NCI-H446 (cell line): ENCODE results near the gene RELB.
A peak's percentile ranks its signal among the peaks of the same experiment; 100 is the strongest.

ENCODE experiments used
- DNase-seq, 2 experiments: peaks; one replicate each; lab custom pipeline; 2025; lab: John Stamatoyannopoulos, UW

RELB gene

DNA sequence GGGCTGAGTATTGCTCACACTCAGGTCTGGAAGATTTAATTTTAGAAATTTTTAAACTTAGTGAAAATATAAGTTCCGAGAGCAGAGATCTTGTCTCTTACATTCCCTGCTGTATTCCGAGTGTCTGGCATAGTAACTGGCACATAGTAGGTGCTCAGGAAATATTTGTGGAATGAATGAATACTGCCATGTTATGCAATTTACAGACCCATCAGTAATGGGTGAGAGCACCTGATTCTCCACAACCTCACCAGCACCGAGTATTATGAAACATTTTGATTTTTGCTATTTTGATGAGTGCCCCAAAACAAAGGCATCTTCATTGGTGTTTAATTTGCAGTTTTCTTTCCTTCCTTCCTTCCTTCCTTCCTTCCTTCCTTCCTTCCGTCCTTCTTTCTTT, 21.8 kb downstream of the RELB start:
- DNase-seq = no peak

DNA sequence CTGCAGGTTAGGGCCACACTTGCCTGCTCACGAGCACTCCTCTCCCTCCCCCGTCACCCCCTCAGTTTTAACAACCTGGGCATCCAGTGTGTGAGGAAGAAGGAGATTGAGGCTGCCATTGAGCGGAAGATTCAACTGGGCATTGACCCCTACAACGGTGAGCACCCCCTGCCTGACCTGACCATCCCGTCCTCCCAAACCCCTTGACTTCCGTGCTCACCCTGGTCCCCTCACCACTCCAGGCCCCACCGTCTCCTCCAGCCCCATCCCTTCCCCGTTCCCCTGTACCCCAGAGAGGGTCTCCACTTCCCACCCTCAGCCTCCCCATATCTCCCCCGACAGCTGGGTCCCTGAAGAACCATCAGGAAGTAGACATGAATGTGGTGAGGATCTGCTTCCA, 24.0 kb downstream of the RELB start:
- no peak for DNase-seq

DNA sequence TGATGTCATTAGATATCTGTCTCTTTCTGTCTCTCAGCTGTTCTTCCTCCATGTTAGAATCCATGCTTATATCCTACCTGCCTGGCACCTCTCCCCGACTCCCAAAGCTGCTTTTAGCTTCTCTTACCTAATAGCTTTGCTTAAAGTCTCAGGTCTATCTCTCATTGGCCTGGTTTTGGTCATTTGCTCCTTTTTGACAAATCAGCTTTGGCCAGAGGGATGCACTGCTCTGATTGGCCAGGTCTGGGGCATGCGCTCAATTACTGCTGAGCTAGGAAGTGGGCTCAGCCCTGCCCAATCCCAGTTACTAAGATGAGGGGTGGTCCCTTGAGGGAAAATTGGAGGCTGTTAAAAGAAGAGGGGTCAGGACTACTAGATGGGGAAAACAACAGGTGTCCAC, 26.1 kb downstream of the RELB start:
- DNase-seq = no peak

DNA sequence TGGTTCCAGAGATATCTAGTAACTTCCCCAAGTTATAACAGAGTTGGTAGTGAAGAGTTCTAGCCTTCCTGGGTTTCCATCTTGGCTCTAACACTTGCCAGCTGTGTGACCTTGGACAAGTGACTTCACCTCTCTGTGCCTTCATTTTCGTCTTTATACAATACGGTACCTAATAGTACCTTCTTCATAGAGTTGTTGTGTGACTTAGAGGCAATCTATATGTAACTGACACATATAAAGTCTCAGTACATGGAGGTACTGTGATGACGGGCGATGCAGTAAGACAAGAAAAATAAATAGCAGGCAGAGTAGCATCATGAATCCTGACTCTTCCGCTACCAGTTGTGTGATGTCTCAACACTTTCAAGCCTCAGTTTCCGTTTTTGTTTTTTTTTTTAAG, 29.6 kb downstream of the RELB start:
- no peak for DNase-seq

DNA sequence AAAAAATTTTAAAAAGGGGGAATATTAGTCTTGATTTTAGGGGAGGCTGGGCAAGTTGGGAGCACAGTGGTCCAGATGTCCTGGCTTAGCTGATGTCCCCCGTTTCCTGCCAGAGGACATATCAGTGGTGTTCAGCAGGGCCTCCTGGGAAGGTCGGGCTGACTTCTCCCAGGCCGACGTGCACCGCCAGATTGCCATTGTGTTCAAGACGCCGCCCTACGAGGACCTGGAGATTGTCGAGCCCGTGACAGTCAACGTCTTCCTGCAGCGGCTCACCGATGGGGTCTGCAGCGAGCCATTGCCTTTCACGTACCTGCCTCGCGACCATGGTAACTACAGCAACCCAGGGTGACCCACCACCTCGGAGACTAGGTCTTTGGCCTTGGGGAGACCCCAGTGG, 31.2 kb downstream of the RELB start:
- no peak for DNase-seq

DNA sequence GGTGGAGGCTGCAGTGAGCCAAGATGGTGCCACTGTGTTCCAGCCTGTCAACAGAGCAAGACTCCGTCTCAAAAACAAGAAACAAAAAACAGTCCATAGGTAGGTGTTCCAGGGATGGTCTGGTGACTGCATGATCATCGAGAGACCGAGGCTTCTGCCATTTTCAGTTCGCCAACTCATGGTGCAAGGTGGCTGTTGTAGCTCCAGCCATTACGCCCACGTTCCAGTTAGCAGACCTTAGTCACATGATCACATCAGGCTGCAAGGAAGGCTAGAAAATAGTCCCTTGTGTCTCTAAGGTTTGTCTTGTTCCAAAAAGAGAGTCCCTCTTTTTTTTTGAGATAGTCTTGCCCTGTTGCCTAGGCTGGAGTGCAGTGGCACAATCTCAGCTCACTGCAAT, 34.5 kb downstream of the RELB start:
- no peak for DNase-seq

DNA sequence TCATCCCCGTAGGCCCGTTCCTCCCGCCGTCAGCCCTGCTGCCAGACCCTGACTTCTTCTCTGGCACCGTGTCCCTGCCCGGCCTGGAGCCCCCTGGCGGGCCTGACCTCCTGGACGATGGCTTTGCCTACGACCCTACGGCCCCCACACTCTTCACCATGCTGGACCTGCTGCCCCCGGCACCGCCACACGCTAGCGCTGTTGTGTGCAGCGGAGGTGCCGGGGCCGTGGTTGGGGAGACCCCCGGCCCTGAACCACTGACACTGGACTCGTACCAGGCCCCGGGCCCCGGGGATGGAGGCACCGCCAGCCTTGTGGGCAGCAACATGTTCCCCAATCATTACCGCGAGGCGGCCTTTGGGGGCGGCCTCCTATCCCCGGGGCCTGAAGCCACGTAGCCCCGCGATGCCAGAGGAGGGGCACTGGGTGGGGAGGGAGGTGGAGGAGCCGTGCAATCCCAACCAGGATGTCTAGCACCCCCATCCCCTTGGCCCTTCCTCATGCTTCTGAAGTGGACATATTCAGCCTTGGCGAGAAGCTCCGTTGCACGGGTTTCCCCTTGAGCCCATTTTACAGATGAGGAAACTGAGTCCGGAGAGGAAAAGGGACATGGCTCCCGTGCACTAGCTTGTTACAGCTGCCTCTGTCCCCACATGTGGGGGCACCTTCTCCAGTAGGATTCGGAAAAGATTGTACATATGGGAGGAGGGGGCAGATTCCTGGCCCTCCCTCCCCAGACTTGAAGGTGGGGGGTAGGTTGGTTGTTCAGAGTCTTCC, 36.3 kb downstream of the RELB start:
- no peak for DNase-seq

DNA sequence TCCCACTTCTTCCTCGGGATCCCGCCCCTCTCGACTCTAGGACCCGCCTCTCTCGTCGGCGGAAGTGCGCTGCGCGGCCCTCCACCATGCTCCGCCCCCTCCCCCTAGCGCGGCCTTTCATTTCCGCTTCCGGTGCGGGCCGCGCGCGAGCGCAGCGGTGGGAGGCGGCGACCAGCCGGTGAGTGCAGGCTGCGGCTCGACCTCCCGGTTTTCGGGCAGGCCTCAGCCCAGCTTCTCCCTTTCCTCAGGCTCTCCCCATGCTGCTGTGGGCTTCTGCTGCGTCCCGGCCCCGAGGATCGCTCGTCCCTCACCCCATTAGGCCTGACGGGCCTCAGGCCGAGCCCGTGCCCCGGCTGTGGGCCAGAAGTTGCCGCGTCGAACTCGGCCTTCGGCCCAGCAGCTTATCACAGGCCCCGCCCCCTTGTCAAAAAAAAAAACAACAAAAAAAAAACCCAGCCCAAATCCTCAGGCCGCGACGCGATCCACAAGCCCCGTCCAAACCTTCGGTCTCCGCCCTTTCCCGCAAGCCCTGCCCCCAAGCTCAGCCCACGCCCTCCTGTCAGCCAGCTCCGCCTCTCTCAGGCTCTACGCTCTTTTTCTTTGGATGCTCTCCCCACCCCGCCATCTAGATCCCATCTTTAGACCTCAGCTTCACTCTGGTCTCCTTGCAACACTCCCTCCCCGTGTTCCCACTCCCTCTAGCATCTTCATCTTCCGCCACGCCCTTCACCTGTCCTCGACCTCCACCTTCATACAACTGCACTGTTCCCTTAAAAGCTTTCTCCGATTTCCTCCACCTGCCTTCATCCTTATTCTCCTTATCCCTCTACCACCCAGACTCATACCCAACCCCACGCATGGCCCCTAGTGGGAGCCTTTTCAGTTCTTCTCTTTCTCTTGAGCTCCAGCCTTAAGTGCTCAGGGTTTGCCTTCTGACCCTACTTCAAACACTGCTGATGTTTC, 37.9 kb downstream of the RELB start, which contains the start of gene CLASRP:
TSS of gene CLASRP (plus strand) at position 115 of the 963 bp plus-strand sequence. CDS start 1,168 bp downstream, outside the sequence.
- peak; percentile 91 to 92 for DNase-seq

DNA sequence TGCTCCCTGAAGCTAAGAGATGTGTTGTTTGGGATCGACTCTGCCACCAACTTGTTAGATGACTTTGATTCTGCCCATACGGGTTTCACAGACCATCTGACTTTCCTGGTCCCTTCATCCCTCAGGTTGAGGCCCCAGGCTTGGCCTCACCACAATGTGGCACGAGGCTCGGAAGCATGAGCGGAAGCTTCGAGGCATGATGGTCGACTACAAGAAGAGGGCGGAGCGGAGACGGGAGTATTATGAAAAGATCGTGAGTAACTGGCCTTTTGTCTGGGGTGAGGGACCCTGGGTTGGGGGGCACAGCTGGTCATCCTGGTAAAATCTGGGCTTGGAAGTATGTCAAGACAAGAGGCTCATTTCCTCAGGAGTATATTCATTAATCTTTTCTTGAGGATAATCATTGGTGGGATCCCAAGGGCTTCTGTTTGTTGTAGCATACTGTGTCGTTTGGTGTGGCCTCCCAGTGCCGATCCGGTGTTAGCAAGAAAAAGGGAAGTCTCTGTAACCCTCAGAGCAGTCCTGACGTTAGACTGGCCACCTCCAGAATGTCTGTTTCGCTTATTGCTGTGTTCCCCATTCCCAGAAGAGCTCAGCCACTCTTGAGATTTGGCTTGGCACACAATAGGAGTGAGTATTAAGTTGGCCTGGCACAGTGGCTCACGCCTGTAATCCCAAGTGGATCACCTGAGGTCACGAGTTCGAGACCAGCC, 39.0 kb downstream of the RELB start:
- no peak for DNase-seq

DNA sequence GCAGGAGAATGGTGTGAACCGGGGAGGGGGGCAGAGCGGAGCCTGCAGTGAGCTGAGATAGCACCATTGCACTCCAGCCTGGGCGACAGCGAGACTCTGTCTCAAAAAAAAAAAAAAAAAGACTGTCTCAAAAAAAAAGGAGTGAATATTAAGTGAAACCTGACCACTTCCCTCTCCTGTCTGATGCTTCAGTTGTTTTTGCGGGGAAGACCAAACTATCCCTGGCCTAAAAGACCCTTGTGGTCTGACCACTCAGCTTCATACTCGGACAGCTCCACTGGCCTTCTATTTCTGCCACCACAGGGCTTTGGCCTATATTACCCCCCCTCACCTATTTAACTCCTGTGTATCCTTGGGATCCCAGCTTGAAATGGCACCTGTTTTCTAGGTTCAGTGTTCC, 39.9 kb downstream of the RELB start:
- no peak for DNase-seq

DNA sequence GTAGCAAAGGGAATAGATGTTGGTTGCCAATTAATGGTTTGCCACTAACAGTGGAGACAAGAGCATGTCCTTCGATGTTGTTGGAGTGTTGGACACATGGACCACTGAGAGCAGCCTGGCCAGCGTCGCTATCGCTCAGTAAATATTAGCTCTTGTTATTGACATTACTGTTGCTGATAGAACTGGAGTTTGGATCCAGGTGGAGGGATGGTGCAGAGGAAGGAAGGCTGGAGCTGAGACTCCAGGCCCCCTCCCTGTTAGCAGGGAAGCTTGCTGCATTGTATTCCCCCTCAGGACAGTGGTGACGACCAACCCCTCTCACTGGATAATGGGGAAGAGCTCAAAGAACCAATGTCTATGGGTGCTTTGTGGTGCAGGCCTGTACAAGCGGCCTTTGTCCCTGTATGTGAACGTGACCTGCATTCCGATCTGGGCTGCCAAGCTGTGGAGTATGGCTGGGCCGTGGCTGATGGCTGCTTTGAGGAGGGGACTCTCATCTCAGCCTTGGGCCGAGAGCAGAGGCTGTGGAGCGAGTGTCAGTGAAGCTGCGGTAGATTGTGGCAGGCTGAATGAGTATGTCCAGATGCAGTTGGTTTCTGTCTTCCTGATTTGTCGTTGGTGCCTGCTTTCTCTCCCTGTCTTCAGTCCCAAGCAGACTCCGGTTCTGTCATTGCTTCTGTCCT, 44.5 kb downstream of the RELB start:
- no peak for DNase-seq

DNA sequence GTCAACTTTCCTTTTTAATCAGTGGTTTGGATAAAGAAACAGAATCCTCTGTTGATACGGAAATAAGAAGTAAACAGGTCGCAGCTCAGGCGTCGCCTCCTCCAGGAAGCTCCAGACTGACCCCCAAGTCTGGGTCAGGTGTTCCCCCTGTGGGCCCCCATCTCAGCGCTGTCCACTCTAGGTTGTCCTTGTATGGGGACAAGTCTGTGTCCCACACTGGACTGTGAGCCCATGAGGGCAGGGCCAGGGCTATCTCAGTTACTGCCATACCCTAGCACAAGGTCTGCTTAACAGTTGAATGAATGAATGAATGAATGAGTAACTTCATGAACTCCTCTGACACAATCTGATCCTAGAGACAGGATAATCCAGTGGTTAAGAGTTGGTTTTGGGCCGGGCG, 45.1 kb downstream of the RELB start:
- DNase-seq = no peak

DNA sequence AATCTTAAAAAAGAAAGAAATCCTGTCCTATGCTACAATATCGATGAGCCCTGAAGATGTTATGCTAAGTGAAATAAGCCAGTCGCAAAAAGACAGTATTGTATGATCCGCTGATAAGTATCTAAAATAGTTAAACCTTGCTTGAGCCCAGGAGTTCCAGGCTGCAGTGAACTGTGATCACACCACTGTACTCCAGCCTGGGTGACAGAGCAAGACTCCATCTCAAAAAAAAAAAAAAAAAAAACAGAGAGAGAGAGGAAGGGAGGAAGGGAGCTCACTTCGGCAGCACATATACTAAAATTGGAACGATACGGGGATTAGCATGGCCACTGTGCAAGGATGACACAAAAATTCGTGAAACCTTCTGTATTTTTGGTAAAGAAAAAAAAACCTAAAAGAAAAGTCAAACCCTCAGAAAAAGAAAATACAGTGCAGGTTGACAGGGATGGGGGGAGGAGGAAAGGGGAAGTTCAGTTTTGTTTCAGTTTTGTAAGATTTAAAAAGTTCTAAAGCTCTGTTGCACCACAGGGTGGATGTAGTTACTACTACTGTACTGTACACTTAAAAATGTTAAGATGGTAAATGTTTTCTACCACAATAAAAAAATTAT, 46.0 kb downstream of the RELB start:
- no peak for DNase-seq

DNA sequence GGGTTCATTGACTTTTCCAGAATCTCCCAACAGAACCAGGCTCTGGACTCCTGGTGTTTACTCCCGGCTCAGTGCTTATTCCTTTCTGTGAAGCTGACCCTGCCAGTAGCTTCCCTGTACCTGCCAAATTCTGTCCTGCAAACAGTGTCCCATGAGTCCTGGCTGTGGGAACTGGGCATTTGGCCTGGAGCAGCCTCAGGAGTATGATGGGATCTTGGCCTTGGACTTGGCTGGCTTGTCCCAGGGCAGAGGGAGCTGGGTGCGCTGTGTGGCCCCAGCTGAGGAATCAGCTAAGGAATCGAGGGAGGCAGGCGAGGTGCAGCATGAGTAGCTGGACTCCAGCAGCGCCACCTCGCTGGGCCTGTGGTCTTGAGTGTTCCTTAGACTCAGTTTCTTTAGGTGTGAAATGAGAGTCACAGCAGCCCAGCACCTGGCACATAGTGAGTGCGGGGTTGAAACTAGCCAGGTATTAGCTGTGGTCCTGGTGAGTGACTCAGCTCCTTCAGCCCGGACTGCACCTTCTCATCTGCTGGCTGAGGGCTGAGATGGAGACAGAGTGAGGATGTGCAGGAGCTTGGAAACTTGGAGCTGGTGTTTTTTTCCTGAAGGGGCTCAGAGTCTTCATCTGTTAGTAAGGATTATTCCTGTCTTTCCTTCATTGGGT, 47.9 kb downstream of the RELB start:
- no peak for DNase-seq

DNA sequence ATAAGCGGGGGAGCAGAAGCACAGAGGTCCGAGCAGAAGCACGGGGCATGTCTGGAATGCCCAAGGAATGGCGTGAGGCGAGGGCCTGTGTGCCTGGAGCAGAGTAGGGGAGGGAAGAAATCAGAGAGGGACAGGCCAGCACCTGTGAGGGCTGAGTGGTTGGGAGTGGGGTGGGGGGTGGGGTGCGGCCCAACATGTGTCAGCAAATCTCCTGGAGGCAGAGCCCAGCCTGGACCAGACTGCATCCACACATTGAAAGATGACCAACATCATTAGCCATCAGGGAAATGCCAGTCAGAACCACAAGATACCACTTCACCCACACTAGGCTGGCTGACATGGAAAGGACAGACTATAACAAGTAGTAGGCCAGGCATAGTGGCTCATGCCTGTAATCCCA, 48.8 kb downstream of the RELB start:
- no peak for DNase-seq

DNA sequence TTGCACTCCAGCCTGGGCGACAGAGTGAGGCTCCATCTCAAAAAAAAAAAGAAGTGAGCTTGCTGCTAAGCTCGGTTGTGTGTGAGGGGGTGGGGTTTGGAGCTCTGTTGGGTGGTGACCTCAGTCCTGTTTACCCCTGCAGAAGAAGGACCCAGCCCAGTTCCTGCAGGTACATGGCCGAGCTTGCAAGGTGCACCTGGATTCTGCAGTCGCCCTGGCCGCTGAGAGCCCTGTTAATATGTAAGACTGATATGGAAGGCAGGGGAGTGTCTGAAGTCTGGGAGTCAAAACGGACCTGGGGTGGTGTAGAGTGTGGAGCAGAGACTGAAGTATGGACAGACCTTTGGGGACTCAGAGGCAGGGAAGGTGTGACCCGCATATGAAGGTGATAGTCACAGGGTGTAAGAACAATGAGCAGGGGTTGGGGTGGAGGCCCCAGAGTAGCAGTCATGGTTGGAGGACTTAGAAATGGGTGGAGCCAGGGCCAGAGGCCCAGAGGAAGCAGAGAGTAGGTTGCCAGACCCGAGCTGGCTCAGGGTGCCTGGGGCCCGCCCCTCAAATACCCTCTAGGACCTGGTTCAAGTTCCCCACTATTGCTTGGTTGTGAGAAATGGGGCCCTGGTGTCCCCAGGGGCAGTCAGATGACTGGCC, 50.8 kb downstream of the RELB start:
- no peak for DNase-seq

DNA sequence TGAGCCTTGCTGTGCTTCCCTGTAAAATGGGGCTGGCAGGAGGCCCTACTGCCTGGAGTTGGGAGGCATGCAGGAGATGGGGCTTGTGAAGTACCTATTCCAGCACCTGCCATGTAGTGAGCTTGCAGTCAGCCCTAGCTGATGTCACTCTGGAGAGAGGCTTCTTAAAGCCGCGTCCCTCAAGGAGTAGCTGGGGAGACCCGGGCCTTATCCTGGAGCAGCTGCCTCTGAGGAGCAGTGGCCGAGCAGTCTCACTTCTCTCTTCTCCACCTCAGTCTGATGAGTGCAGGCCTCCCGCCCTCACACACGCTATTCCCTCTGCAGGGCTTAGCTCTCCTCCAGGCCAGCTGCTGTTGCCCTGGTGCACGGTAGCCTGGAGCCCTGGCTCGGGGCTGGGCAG, 55.6 kb downstream of the RELB start:
- DNase-seq = no peak

DNA sequence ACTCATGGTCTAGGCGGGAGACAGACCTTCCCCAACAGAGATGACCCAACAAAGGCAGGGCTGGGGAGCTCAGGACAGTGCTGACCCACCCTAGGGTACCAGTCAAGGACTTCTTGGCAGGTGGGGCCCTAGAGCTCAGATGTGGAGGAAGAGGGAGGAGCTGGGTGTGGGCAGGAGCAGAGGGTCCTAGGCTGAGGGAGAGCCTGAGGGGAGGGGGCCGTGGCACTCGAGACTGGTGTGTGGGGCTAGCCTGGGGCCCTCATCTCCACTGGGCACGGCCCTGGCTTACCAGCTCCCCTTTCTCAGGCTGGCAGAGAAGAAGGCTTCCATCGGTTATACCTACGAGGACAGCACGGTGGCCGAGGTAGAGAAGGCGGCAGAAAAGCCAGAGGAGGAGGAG, 56.2 kb downstream of the RELB start:
- DNase-seq = no peak

DNA sequence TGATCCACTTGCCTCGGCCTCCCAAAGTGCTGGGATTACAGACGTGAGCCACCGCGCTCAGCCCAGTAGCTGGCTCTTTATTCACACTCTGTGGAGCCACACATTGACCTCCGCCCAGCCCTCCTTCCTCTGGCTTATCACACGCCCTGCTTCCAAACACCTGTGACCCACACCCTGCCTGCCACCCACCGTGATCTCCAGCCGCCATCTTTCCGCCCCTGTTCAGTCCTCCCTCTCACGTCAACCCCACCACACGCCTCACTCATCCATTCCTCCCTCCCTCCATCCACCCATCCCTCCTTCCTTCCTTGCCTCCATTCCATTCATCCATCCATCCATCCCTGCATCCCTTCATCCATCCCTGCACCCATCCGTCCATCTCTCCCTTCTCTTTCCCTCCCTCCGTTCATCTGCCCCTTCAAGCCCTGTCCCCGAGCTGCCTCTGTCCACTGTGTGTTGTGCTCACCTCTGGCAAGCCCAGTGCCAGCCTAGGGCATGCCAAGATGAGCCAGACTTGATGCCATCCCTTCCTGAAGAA, 57.4 kb downstream of the RELB start:
- DNase-seq = no peak
